ENCODE data around the gene WDR48. TPM values are rescaled to one million over a fixed set of nuclear protein-coding genes. Genes with fewer than 3 reads are reported as not detected.

WDR48 gene
- polyA plus RNA-seq, 1 donor from 2014 or later, result 111 TPM

- peaks cover 16% of the 10 kb centered on the region for H3K36me3 ChIP-seq (ENCODE audit: insufficient read depth, low read length)
- peaks cover 17% of the 10 kb centered on the region for H3K79me2 ChIP-seq (replicated peaks; ENCODE audit: insufficient read depth, low read length)
Observed at GRCh38 chr3:39100500-39100886, 48.7 kb downstream of the WDR48 start.

GRCh38 chr3:39101022-39101689 lies 49.3 kb downstream of the WDR48 start:
- H3K27me3 ChIP-seq (ENCODE audit: insufficient read depth, low read depth, low read length), result no peaks in the 10 kb centered on the region
- no peaks in the 10 kb centered on the region for H3K9me2 ChIP-seq (ENCODE audit: insufficient read depth, low read length)
- no peak overlapping the region for H3K27ac ChIP-seq (ENCODE audit: low read length)
- TF ChIP-seq RAD21 (conservative IDR thresholded peaks at IDR 0.05) (no peak), SMC3 (conservative IDR thresholded peaks at IDR 0.05; ENCODE audit: poor library complexity) (peak; percentile 18)
- H3K9ac ChIP-seq (ENCODE audit: low read length), result no peak overlapping the region
- no peak overlapping the region for H3K4me3 ChIP-seq (ENCODE audit: low read length)
- no peaks in the 10 kb centered on the region for H3K9me3 ChIP-seq (ENCODE audit: low read length)
- H2AFZ ChIP-seq (ENCODE audit: low read depth, low read length), result no peak overlapping the region
- H3K4me2 ChIP-seq (ENCODE audit: low read length), result no peak overlapping the region
- peaks cover 15% of the 10 kb centered on the region for H3K36me3 ChIP-seq (ENCODE audit: insufficient read depth, low read length)
- H4K20me1 ChIP-seq (ENCODE audit: insufficient read depth), result no peaks in the 10 kb centered on the region
- peaks cover 21% of the 10 kb centered on the region for H3K79me2 ChIP-seq (replicated peaks; ENCODE audit: insufficient read depth, low read length)
- peaks cover 2% of the 10 kb centered on the region for H3F3A ChIP-seq (ENCODE audit: insufficient read depth, low read length, poor library complexity, severe bottlenecking)

More at GRCh38 chr3:39100500-39100886, 48.7 kb downstream of the WDR48 start:
- Histone ChIP-seq H3F3A (ENCODE audit: insufficient read depth, low read length, poor library complexity, severe bottlenecking) (no peaks in the 10 kb centered on the region), H3K9me3 (ENCODE audit: low read length) (no peaks in the 10 kb centered on the region), H3K4me3 (ENCODE audit: low read length) (no peak overlapping the region), H3K4me2 (ENCODE audit: low read length) (no peak overlapping the region), H3K9me2 (ENCODE audit: insufficient read depth, low read length) (no peaks in the 10 kb centered on the region), H4K20me1 (ENCODE audit: insufficient read depth) (no peaks in the 10 kb centered on the region), H2AFZ (ENCODE audit: low read depth, low read length) (no peak overlapping the region), H3K27ac (ENCODE audit: low read length) (no peak overlapping the region), H3K9ac (ENCODE audit: low read length) (no peak overlapping the region), H3K27me3 (ENCODE audit: insufficient read depth, low read depth, low read length) (no peaks in the 10 kb centered on the region)
- TF ChIP-seq TAF1 (IDR thresholded peaks at IDR 0.05; ENCODE audit: low read depth) (no peak), SMC3 (conservative IDR thresholded peaks at IDR 0.05; ENCODE audit: poor library complexity) (no peak), EP300 (conservative IDR thresholded peaks at IDR 0.05; ENCODE audit: poor library complexity, severe bottlenecking) (no peak), RAD21 (conservative IDR thresholded peaks at IDR 0.05) (no peak), CTCF (IDR thresholded peaks at IDR 0.05; ENCODE audit: poor library complexity, severe bottlenecking) (no peak), EZH2 (IDR thresholded peaks at IDR 0.05; ENCODE audit: borderline replicate concordance, insufficient read depth, low read length, poor library complexity, severe bottlenecking) (no peak), MXI1 (conservative IDR thresholded peaks at IDR 0.05; ENCODE audit: poor library complexity, severe bottlenecking) (no peak)

GRCh38 chr3:39102504-39103323 lies 50.9 kb downstream of the WDR48 start:
- Histone ChIP-seq H2AFZ (ENCODE audit: low read depth, low read length) (no peak overlapping the region), H3K36me3 (ENCODE audit: insufficient read depth, low read length) (peaks cover 5% of the 10 kb centered on the region), H3K9me3 (ENCODE audit: low read length) (no peaks in the 10 kb centered on the region), H4K20me1 (ENCODE audit: insufficient read depth) (no peaks in the 10 kb centered on the region), H3K79me2 (replicated peaks; ENCODE audit: insufficient read depth, low read length) (peaks cover 21% of the 10 kb centered on the region), H3K9ac (ENCODE audit: low read length) (no peak overlapping the region), H3K27me3 (ENCODE audit: insufficient read depth, low read depth, low read length) (no peaks in the 10 kb centered on the region), H3F3A (ENCODE audit: insufficient read depth, low read length, poor library complexity, severe bottlenecking) (peaks cover 4% of the 10 kb centered on the region), H3K9me2 (ENCODE audit: insufficient read depth, low read length) (no peaks in the 10 kb centered on the region), H3K27ac (ENCODE audit: low read length) (no peak overlapping the region), H3K4me3 (ENCODE audit: low read length) (no peak overlapping the region), H3K4me2 (ENCODE audit: low read length) (no peak overlapping the region)
- TF ChIP-seq CTCF (IDR thresholded peaks at IDR 0.05; ENCODE audit: poor library complexity, severe bottlenecking) (no peak), RAD21 (conservative IDR thresholded peaks at IDR 0.05) (no peak), REST (IDR thresholded peaks at IDR 0.05; ENCODE audit: borderline replicate concordance) (no peak), POLR2AphosphoS5 (IDR thresholded peaks at IDR 0.05) (no peak), SMC3 (conservative IDR thresholded peaks at IDR 0.05; ENCODE audit: poor library complexity) (no peak), EZH2 (IDR thresholded peaks at IDR 0.05; ENCODE audit: borderline replicate concordance, insufficient read depth, low read length, poor library complexity, severe bottlenecking) (no peak), TAF1 (IDR thresholded peaks at IDR 0.05; ENCODE audit: low read depth) (no peak), EP300 (conservative IDR thresholded peaks at IDR 0.05; ENCODE audit: poor library complexity, severe bottlenecking) (no peak), MXI1 (conservative IDR thresholded peaks at IDR 0.05; ENCODE audit: poor library complexity, severe bottlenecking) (no peak)

Measured in neural cell (in vitro differentiated cells).